Measurements from ENCODE around the gene DMD.

- TF ChIP-seq POLR2A (IDR thresholded peaks at IDR 0.05; ENCODE audit: low read depth, low read length) (no peak), TAF1 (IDR thresholded peaks at IDR 0.05; ENCODE audit: borderline replicate concordance, low read depth, low read length) (no peak)
Measured at GRCh38 chrX:31421441-31421840, 1789.9 kb downstream of the DMD start.
